ENCODE data around the gene UNC13D. TPM values are rescaled to one million over a fixed set of nuclear protein-coding genes. Genes with fewer than 3 reads are reported as not detected.

UNC13D gene
- total and polyA plus RNA-seq, 9 of the 15 experiments (the other 6 are each of a cell fraction or from before 2014, with no cell fraction given): 0.86 to 244 (median 69.2) TPM

DNA sequence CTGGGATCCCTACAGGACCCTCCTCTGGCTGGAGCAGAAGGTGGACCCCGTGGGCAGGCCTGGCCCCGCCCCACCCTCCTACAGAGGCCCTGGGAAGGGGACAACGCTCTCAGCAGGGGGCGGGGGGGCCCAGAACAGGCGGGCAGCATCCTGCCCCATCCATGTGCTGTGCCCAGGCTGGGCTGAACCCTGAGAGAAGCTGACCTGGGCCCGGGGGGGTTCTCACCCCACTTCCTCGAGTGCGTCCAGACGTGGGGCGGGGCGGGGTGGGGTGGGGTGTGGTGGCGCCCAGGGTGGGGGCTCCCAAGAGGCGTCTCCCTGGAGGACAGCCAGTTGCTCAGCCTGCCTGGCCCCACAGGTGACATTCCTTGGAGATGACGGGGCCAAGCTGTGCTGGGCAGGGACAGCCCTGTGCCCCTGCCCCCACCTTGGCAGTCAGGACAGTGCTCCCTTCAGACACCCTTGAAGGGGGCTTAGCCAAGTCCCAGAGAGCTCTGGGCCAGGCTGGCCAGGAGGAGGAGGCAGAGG, 390 bp upstream of the UNC13D start (continued):
- no peak for TF ChIP-seq ARNT (IDR thresholded peaks at IDR 0.05)
- peak; percentile 45 for TF ChIP-seq JUND (IDR thresholded peaks at IDR 0.05; ENCODE audit: borderline replicate concordance, low read depth, low read length)
- TF ChIP-seq JUND (tag; IDR thresholded peaks at IDR 0.05; ENCODE audit: borderline replicate concordance, low read depth, low read length): no peak; the same call in 2 of the 3 replicates
- TF ChIP-seq, protein P1, sequence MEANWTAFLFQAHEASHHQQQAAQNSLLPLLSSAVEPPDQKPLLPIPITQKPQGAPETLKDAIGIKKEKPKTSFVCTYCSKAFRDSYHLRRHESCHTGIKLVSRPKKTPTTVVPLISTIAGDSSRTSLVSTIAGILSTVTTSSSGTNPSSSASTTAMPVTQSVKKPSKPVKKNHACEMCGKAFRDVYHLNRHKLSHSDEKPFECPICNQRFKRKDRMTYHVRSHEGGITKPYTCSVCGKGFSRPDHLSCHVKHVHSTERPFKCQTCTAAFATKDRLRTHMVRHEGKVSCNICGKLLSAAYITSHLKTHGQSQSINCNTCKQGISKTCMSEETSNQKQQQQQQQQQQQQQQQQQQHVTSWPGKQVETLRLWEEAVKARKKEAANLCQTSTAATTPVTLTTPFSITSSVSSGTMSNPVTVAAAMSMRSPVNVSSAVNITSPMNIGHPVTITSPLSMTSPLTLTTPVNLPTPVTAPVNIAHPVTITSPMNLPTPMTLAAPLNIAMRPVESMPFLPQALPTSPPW (CRISPR knock-in tag; IDR thresholded peaks at IDR 0.05): peak; percentile 69; the same call in 1 of the 2 replicates
- no peak for TF ChIP-seq ZNF224 (CRISPR knock-in tag; IDR thresholded peaks at IDR 0.05)
- TF ChIP-seq FOSL1 (tag; conservative IDR thresholded peaks at IDR 0.05): 0 out of 2 replicates have a peak, but pooled peaks have one; percentile 33
- TF ChIP-seq, protein P2, sequence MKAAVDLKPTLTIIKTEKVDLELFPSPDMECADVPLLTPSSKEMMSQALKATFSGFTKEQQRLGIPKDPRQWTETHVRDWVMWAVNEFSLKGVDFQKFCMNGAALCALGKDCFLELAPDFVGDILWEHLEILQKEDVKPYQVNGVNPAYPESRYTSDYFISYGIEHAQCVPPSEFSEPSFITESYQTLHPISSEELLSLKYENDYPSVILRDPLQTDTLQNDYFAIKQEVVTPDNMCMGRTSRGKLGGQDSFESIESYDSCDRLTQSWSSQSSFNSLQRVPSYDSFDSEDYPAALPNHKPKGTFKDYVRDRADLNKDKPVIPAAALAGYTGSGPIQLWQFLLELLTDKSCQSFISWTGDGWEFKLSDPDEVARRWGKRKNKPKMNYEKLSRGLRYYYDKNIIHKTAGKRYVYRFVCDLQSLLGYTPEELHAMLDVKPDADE (conservative IDR thresholded peaks at IDR 0.05; ENCODE audit: control insufficient read depth, low read depth, low read length): 0 out of 2 replicates have a peak, but pooled peaks have one; percentile 14
- TF ChIP-seq ZBTB1 (CRISPR knock-in tag; IDR thresholded peaks at IDR 0.05; ENCODE audit: borderline replicate concordance, low read depth): 0 out of 2 replicates have a peak, but pooled peaks have one; percentile 22
